ENCODE data around the gene RPAP3.
A peak's percentile ranks its signal among the peaks of the same experiment; 100 is the strongest.
"Not testable (repeated sequence)": the region's sequence is repeated elsewhere in the genome, so short reads cannot be mapped to it uniquely, and the experiment has no call there.

Gene RPAP3

DNA sequence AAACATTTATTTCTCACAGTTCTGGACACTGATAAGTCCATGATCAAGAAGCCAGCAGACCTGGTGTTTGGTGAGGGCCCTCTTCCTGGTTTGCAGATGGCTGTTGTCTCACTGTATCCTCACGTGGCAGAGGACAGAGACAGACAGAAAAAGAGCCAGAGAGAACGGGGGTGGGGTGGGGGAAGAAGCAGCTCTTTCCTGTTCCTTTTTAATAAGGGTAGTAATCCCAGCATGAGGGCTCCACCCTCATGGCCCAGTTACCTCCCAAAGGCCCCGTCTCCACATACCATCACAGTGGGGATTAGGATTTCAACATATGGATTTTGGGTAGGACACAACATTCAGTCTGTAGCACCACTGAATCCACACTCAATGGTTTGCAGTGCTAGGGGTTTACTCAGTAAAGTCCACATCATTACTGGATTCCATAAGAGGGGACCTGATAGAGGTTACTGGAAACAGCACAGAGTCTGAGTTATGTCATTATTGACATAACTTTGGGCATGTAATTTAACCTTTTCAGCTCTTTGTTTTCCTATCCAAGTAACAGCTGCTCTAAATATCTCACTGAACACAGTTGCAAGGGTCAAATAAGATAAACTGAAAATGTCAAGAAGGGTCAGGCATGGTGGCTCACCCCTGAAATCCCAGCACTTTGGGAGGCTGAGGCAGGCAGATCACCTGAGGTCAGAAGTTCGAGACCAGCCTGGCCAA is 53.2 kb downstream of the RPAP3 start:
- no peak for DNase-seq

GRCh38 chr12:47651368-47652254 is 54.2 kb downstream of the RPAP3 start:
- DNase-seq, result peak; percentile 40

GRCh38 chr12:47650469-47650868 is 55.4 kb downstream of the RPAP3 start:
- DNase-seq, result no peak

GRCh38 chr12:47649381-47649780 is 56.4 kb downstream of the RPAP3 start:
- no peak for DNase-seq

- no peak for DNase-seq
These were observed 57.7 kb downstream of the RPAP3 start for GRCh38 chr12:47648056-47648579.

DNA sequence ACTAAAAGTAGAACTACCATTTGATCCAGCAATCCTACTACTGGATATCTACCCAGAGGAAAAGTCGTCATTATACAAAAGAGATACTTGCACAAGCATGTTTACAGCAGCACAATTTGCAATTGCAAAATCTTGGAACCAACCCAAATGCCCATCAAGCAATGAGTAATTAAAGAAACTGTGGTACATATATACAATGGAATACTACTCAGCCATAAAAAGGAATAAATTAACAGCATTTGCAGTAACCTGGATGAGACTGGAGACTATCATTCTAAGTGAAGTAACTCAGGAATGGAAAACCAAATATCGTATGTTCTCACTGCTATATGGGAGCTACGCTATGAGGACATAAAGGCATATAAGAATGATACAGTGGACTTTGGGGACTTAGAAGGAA is 63.5 kb downstream of the RPAP3 start:
- not testable (repeated sequence) for DNase-seq

GRCh38 chr12:47636908-47637780 is 68.7 kb downstream of the RPAP3 start:
- DNase-seq, result peak; percentile 13

GRCh38 chr12:47635770-47636169 is 70.1 kb downstream of the RPAP3 start:
- not testable (repeated sequence) for DNase-seq

DNA sequence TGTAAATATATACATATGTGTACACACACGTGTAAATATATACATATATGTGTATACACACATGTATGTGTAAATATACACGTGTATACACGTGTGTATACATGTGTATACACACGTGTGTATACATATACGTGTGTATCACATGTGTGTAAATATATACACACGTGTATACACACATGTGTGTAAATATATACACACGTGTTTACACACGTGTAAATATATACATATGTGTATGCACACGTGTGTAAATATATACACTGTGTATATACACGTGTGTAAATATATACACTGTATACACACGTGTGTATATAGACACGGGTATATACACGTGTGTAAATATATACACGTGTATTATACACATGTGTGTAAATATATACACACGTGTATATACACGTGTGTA is 71.7 kb downstream of the RPAP3 start:
- no peak for DNase-seq

- DNase-seq, result no peak
These were observed 83.9 kb downstream of the RPAP3 start for GRCh38 chr12:47621960-47622359.

GRCh38 chr12:47617476-47617875 is 88.4 kb downstream of the RPAP3 start:
- DNase-seq, result no peak

GRCh38 chr12:47616440-47616839 is 89.4 kb downstream of the RPAP3 start:
- no peak for DNase-seq

GRCh38 chr12:47615711-47616110 is 90.1 kb downstream of the RPAP3 start:
- DNase-seq, result no peak

- no peak for DNase-seq
These were observed 91.3 kb downstream of the RPAP3 start for GRCh38 chr12:47614521-47614920.

DNA sequence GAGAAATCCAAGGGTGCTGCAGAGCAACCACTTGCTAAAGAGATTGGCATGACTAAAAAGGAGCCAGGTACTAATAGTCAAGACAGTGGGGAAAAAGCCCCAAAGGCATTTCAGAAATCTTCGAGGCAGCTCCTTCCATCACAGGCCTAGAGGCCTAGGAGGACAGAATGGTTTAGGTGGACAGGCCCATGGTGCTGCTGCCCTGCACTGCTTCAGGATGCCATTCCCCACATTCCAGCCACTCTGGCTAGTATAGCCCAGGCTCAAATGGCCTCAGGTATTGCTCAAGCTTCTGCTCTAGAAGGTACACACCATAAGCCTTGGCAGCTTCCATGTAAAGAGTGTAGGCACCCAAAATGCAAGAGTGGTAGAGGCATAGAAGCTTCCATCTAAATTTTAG is 92.9 kb downstream of the RPAP3 start:
- no peak for DNase-seq

- DNase-seq, result no peak
These were observed 93.9 kb downstream of the RPAP3 start for GRCh38 chr12:47611906-47612305.
